Panc1 (cell line): ENCODE data around the gene NPPC. TPM values are rescaled to one million over a fixed set of nuclear protein-coding genes. Genes with fewer than 3 reads are reported as not detected.
"Not testable (repeated sequence)": the region's sequence is repeated elsewhere in the genome, so short reads cannot be mapped to it uniquely, and the experiment has no call there.

Source experiments
- ATAC-seq: fragments of 200-7000 bp; cut with Tn5 transposase; 2 replicates; pipeline ENCODE4 v1.9.1; 2020; ENCODE audit warnings: mild to moderate bottlenecking, moderate library complexity
- BruUV-seq: library from RNA; stranded (reverse); fragments of 400-500 nt; replicated peaks from 2 replicates; lab custom pipeline; 2021; lab: Mats Ljungman, UMichigan
- CTCF ChIA-PET: fragments of 300-600 bp; sonication (Branson Sonifier 250); formaldehyde crosslinking; loops from one replicate; lab custom pipeline; 2022; ENCODE audit warnings: antibody characterized with exemption; lab: Charles Lee
- POLR2A ChIA-PET: fragments of 300-600 bp; sonication (Branson Sonifier 250); formaldehyde crosslinking; loops from one replicate; lab custom pipeline; 2022; ENCODE audit warnings: antibody characterized with exemption; lab: Charles Lee
- DNase-seq: peaks from one replicate; pipeline ENCODE4 v3.0.0-alpha.2; 2010; ENCODE audit warnings: low read depth, low spot score
- H3K27ac ChIP-seq: 2 replicates; pipeline ENCODE4 v1.5.1; 2011; ENCODE audit warnings: mild to moderate bottlenecking, low read length, inconsistent platforms
- H3K27me3 ChIP-seq: fragments of 200-500 bp; sonication (Bioruptor generic); 2 replicates; pipeline ENCODE4 v1.6.0; 2014; ENCODE audit warnings: low read length, inconsistent platforms; ENCODE audit not compliant: control insufficient read depth, insufficient read depth
- H3K36me3 ChIP-seq: fragments of 200-500 bp; sonication (Bioruptor generic); 2 replicates; pipeline ENCODE4 v1.5.1; 2014; ENCODE audit warnings: inconsistent platforms, mild to moderate bottlenecking, low read length, moderate library complexity; ENCODE audit not compliant: control insufficient read depth, insufficient read depth
- H3K4me1 ChIP-seq: 2 replicates; pipeline ENCODE4 v1.5.1; 2011; ENCODE audit warnings: inconsistent platforms, mild to moderate bottlenecking, low read length, moderate library complexity; ENCODE audit not compliant: control insufficient read depth, insufficient read depth
- H3K4me3 ChIP-seq, 2 experiments: 2 replicates each; pipeline ENCODE4 v1.5.1; 2011 to 2012; ENCODE audit warnings: low read depth in 2 of 2, low read length in 2 of 2, mild to moderate bottlenecking in 2 of 2, inconsistent platforms in 1 of 2, moderate library complexity in 1 of 2
- H3K9me3 ChIP-seq: fragments of 200-500 bp; sonication (Bioruptor generic); 2 replicates; pipeline ENCODE4 v1.5.1; 2014; ENCODE audit warnings: low read depth, mild to moderate bottlenecking, inconsistent platforms, low read length, moderate library complexity; ENCODE audit not compliant: control insufficient read depth, insufficient read depth
- POLR2AphosphoS5 ChIP-seq: IDR thresholded peaks from 2 replicates; pipeline ENCODE4 v1.6.1; 2012; ENCODE audit warnings: mild to moderate bottlenecking, low read depth, low read length, moderate library complexity
- REST ChIP-seq, 2 experiments: IDR thresholded peaks; 2 replicates each; pipeline ENCODE4 v1.6.1; 2011 to 2012; ENCODE audit warnings: low read depth in 2 of 2, control low read depth in 1 of 2, low read length in 1 of 2, mild to moderate bottlenecking in 1 of 2, moderate library complexity in 1 of 2; ENCODE audit not compliant: insufficient read depth in 1 of 2
- SIN3A ChIP-seq: IDR thresholded peaks from 2 replicates; pipeline ENCODE4 v1.6.1; 2012; ENCODE audit warnings: low read depth, mild to moderate bottlenecking, low read length, moderate library complexity, borderline replicate concordance; ENCODE audit not compliant: insufficient read depth
- TCF7L2 ChIP-seq: IDR thresholded peaks from 2 replicates; pipeline ENCODE4 v1.6.1; 2011; ENCODE audit warnings: mild to moderate bottlenecking, low read depth, low read length, inconsistent platforms
- in situ Hi-C: cut with HindIII; loops from 2 replicates; pipeline ENCODE4 v1.10.0; 2016; ENCODE audit warnings: low sequenced_read_pairs, low pct_unique_long_range_greater_than_20kb
- intact Hi-C: fragments of 100-400 bp; cut with micrococcal nuclease; formaldehyde crosslinking; loops from one replicate; pipeline ENCODE4 v1.10.0; 2022; ENCODE audit not compliant: unreplicated experiment
- total RNA-seq: library from RNA; stranded (reverse); gene quantifications from one replicate; pipeline ENCODE4 v1.2.1, GENCODE V29; 2021; ENCODE audit not compliant: unreplicated experiment
- TF ChIP-seq, protein P1 (sequence below): fragments of 450-650 bp; IDR thresholded peaks from 2 replicates; pipeline ENCODE4 v1.5.1; 2017; ENCODE audit warnings: mild to moderate bottlenecking

Gene NPPC
- total RNA-seq, 1 experiment from 2014 or later = 1.1 TPM

DNA sequence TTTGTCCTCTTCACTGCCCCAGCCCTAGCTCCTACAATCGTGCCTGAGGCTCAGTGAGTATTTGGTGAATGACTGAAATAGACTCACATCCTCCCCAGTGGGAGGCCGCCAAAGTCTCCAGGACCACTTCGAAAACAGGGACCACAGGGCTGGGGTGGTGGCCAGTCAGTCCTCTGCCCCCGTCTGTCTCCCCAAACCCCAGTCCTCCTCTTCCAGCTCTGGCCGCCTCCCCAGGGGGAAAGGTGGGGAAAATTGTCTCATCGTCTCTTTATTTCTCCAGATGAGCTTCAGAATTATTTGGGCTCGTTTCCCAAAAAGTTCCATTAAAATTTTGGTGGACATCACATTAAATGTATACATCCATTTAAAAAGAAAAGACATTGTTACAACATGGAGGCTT, 43.5 kb downstream of the NPPC start:
- peaks cover 4% of the 10 kb centered on the region for H3K27me3 ChIP-seq
- DNase-seq (no peak), ATAC-seq (no peak)
- no peaks in the 10 kb centered on the region for H3K9me3 ChIP-seq
- intact Hi-C loops (no loop called here), in situ Hi-C loops (no loop called here)
- ChIA-PET CTCF (no interaction called here), POLR2A (no interaction called here)
- H3K36me3 ChIP-seq = no peaks in the 10 kb centered on the region
- no peak overlapping the region for H3K27ac ChIP-seq
- no peak overlapping the region for H3K4me3 ChIP-seq
- H3K4me1 ChIP-seq = peaks cover 1% of the 10 kb centered on the region; the same call in 1 of the 2 replicates
- BruUV-seq = no TSS peak
- TF ChIP-seq, protein P1, sequence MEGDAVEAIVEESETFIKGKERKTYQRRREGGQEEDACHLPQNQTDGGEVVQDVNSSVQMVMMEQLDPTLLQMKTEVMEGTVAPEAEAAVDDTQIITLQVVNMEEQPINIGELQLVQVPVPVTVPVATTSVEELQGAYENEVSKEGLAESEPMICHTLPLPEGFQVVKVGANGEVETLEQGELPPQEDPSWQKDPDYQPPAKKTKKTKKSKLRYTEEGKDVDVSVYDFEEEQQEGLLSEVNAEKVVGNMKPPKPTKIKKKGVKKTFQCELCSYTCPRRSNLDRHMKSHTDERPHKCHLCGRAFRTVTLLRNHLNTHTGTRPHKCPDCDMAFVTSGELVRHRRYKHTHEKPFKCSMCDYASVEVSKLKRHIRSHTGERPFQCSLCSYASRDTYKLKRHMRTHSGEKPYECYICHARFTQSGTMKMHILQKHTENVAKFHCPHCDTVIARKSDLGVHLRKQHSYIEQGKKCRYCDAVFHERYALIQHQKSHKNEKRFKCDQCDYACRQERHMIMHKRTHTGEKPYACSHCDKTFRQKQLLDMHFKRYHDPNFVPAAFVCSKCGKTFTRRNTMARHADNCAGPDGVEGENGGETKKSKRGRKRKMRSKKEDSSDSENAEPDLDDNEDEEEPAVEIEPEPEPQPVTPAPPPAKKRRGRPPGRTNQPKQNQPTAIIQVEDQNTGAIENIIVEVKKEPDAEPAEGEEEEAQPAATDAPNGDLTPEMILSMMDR = no peak
- TF ChIP-seq TCF7L2 (no peak), REST (IDR thresholded peaks at IDR 0.05; ENCODE audit: insufficient read depth in 1 of 2, low read depth in 2 of 2, low read length in 1 of 2) (no peak), POLR2AphosphoS5 (no peak), SIN3A (no peak)

- H3K27ac ChIP-seq, ATAC-seq, H3K27me3 ChIP-seq, intact Hi-C loops, in situ Hi-C loops, DNase-seq, H3K4me1 ChIP-seq, H3K9me3 ChIP-seq, BruUV-seq, POLR2A ChIA-PET, CTCF ChIA-PET, H3K4me3 ChIP-seq, H3K36me3 ChIP-seq: not testable (repeated sequence)
Observed at GRCh38 chr2:231880371-231880770, 45.8 kb downstream of the NPPC start.

DNA sequence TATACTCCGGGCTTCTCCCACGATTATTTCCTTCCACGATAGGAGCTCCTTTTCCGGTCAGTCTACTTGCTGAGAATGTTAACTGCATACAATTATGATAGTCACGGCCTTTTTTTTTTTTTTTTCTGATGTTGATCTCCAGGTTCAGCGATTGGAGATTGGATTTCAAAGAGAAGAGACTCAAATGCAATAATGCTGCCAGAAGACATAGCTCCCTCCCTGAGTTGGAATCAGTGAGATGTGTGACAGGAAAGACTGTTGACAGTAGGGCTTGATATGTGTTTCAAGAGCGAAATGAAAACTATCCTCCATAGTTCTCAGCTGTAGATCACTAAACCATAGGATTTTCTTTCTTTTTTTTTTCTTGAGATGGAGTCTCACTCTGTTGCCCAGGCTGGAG, 47.0 kb downstream of the NPPC start:
- H3K27me3 ChIP-seq = no peaks in the 10 kb centered on the region
- TF ChIP-seq, protein P1 = no peak
- no peak for TF ChIP-seq POLR2AphosphoS5
- TF ChIP-seq SIN3A = no peak
- no peak for TF ChIP-seq TCF7L2
- TF ChIP-seq REST (IDR thresholded peaks at IDR 0.05; ENCODE audit: insufficient read depth in 1 of 2, low read depth in 2 of 2, low read length in 1 of 2) = no peak
- CTCF ChIA-PET = interaction anchor here (0.7 kb wide), 1 partner anchor 387 kb away, joined by 3 read pairs; no protein-coding TSS in a partner anchor
- H3K4me3 ChIP-seq = no peak overlapping the region
- H3K4me1 ChIP-seq = peaks cover 3% of the 10 kb centered on the region; the same call in 1 of the 2 replicates
- ATAC-seq (no peak), DNase-seq (no peak)
- H3K9me3 ChIP-seq = no peaks in the 10 kb centered on the region
- no peak overlapping the region for H3K27ac ChIP-seq
- H3K36me3 ChIP-seq = no peaks in the 10 kb centered on the region
- POLR2A ChIA-PET = interaction anchor here (0.6 to 0.7 kb wide), 2 partner anchors 15 to 107 kb away, joined by 4 read pairs; no protein-coding TSS in a partner anchor
- intact Hi-C loops = no loop called here
- BruUV-seq = no TSS peak
- in situ Hi-C loops = no loop called here
